HG03460 (cell line): ENCODE data around the gene LBR.

Experiments
- ATAC-seq: cut with Tn5 transposase; IDR thresholded peaks from one replicate; pipeline ENCODE4 v1.9.1; 2021; ENCODE audit not compliant: unreplicated experiment

The LBR gene

DNA sequence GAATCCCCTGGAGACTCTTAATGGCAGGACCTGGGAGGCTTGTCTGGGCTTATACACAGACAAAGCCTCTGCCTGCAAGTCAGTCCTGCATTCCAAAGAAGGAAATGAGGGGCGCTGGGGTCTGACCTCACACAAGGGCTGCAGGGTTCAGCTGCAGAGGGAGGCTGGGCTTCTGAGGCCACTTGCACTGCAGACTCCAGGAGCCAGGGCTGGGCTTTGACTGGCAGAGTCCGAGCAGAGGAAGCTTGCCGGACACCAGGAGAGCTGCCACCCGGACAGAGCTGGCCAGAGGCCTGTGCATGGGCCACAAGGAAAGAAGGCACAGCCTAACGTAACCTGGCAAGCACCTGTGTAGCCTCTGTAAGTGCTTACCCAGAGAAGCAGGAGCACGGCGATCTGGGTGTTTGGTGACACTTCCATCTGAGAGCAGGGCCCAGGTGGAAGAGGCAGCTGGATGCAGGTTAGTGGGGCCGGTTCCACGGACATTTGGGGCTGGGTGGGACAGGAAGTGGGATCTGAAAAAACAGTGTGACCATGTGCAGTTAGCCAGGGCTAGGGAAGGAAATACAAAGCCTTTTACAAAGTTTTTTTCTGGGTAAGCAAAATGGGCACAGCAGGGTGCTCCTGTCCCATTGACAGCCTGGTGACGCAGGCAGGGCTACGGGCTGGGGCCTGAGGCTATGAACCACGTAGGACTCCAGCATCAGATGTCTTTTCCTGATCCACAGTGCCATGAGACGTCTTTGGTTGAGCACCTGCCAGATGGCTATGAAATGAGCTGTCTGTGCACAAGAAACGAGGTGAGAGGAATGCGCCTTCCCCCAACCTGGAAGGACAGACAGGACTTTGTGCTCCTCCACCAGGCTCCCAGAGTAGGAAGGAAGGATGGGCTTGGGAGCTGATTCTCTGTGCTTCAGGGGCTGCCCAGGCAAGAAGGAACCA is 37.3 kb upstream of the LBR start:
- no peak for ATAC-seq

DNA sequence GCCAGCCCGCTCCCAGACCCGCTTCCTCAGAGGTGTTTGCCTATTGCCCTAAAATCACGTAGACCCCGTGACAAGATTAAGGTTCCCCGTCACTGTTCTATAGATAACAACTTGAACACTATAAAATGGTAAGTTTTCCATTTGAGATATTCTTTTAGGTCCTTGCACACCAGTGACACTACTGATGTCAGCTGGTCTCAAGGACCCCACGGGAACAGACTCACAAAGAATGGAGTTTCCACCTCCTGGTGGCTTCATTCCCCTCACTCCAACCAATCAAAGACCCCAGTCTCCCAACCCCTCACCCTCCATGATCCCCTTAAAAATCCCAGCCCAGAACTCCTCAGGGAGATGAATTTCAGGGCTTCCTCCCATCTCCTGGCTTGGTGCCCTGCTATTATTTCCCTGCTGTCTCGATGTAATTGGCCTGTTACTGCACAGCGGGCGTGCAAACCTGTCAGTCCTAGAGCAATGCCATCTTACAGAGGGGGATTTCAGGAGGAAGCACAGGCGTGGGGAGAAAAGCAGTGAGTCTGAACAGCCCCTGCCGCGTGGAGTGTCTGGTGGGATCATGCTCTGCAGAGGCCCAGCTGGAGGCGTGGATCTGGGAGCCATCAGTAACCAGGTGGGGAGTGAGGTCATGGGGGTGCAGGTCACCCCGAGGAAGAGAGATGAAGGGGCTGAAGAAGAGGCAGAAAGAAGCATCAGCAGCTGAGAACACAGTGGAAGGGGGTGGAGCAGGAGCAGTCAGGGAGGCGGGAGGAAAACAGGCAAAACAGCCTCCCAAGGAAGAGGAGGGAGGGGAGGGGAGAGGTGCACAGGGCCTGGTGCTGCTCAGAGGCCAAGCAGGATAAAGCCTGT is 35.1 kb upstream of the LBR start:
- ATAC-seq: no peak

- ATAC-seq: no peak
Observed at GRCh38 chr1:225462429-225462713, 34.5 kb upstream of the LBR start.

GRCh38 chr1:225461533-225462428 is 33.9 kb upstream of the LBR start:
- no peak for ATAC-seq

GRCh38 chr1:225460737-225461532 is 33.1 kb upstream of the LBR start:
- no peak for ATAC-seq

DNA sequence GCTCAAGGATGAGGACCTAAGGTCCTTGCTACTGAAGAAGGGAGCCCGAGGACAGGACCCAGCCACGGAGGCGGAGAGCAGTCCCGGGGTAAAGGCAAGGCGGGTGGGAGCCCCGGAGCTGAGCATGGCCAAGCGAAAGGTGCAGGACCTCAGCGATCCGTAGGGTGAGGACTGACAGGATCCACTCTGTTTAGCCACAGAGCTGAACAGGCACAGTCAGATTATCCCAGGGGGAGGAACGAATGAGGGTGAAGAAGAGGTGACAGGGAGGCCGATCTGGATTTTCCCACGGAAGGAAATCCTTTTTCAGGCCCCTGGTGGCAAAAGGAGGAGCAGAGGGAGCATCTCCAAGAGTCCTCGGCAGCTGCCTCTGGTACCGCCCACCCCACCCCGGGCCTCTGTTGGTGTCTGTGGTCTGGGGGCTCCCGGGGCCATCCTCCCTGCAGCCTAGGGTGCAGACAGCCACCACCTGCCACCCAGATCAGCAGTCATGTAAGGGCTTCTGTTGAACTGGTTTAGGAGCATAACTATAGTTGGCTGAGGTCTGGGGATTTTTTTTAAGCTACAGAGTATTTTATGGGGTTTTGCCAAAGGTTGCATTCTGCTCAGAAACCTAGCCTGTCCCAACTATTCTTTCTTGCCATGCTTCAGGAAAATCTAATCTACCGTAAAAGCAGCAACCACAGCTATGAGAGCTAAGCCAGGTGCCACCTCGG is 32.3 kb upstream of the LBR start:
- no peak for ATAC-seq

- no peak for ATAC-seq
Observed at GRCh38 chr1:225458222-225458631, 30.4 kb upstream of the LBR start.

GRCh38 chr1:225454733-225455132 is 26.9 kb upstream of the LBR start:
- no peak for ATAC-seq

DNA sequence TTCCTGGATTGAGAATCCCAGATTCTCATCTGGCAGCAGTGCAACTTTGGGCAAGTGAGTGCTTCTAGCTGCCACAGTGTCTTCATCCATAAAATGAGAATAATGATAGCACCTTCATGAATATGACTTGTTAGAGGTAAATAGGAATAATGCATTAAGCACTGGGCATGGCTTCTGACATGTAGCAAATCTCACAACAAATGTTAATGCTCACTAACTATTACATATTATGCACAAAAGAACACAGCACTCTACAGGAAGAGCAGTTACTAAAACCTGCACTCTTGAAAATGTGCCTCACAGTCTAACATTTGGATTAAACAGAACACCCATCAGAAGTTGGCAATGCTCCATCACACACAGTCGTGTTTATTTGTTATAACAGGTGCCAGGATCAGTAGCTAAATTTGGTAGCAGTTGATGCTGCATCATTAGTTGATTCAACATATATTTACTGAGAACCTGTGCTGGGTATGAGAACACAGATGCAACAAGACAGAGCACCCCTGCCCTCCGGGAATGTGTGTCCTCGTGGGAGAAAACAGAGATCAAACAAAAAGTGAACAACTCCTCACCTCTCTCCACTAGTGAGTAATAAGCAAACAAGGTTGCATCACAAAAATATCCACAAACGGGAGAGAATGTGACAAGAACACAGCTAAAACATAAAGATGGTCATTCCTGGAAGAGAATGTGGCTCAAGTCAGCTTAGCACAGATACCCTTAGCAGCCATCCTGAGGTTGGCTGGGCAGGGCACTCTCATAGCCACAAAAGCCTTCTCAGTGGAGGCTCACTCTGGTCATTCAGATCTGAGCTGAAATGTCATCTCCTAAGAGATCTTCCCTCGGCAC is 26.2 kb upstream of the LBR start:
- no peak for ATAC-seq

DNA sequence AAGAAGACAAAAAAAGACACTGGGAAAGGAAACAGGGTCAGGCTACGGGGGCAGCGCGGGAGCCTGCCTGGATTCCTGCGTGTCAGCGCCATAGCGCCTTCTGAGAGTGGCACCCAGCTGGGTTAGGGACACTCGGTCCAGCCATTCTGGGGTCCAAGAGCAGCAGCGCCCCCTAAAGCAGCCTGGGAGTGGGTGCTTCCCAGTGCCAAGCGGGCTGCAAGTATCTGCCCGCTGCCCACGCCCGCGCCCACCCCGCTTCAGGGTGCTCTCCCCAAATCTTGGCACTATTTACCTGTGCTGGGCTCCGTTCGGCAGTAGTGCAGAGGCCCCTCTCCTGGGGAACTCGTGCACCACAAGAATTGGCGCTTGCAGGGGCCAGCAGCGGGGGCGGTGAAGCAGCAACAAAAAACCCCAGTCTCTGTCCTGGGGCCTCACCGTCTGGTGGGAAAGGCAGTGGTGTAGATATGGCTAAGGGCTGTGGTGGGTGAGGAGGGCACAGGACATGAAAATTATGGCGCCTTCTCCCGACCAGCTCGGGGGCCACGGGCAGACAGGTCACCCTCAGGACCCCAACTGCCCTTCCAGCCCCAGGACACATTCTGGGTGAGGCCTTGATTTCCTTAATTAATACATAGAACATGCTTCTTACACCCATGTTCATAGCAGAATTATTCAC is 24.1 kb upstream of the LBR start:
- ATAC-seq: no peak

GRCh38 chr1:225451340-225451739 is 23.5 kb upstream of the LBR start:
- no peak for ATAC-seq

DNA sequence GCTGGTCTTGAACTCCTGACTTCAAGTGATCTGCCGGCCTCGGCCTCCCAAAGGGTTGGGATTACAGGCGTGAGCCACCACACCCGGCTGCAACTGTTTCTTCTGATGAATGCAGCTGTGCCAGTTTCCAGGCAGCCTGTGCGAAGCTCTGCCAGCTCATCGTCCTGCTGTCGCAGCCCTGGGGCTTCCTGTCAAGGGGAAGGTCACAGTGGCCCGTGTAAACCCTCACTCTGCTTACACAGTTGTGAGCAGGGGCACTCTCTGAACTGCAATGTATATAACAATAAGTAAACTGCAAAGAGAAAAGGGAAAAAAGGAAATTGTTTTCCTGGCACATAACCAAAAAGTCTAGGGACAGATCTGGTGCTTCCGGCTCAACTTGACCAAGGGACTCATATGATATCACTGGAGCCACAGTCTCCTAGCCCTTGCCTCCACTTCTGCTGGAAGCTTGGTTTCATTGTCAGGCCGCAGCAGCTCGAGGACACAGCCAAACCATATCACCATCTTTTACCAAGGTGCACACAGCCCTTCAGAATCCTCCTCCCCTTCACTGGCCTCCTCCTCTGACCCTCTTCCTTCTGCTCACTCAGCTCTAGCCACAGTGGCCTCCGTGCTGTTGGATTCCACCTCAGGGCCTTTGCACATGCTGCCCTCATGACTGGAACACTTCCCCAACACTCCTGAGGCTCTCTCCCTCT is 22.8 kb upstream of the LBR start:
- ATAC-seq: no peak

- ATAC-seq: no peak
Observed at GRCh38 chr1:225449774-225450173, 21.9 kb upstream of the LBR start.

- no peak for ATAC-seq
Observed at GRCh38 chr1:225449261-225449660, 21.4 kb upstream of the LBR start.

- no peak for ATAC-seq
Observed at GRCh38 chr1:225448146-225448805, 20.4 kb upstream of the LBR start.

DNA sequence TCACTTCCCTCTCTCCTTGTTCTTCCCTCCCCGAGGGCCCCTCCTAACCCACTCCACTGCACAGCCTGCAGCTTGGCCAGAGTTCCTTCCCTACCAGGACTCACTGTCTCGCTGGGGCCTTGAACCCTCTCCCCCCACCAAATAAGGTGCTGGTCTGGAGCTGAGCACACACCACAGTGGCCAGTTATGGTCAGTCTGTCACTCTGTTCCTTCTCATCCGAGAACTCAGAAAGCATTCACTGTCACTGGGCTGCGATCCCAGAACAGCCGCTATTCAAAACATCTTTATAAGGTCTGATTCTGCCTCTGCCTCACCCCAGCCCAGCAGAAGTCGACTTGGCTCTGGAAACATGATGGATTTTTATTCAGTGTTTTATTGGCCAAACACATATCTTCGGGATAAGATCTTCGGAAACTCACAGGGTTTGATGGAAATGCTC is 19.8 kb upstream of the LBR start:
- ATAC-seq: no peak

GRCh38 chr1:225446981-225447615 is 19.3 kb upstream of the LBR start:
- ATAC-seq: no peak
